ENCODE data around the gene GABARAP. TPM values are rescaled to one million over a fixed set of nuclear protein-coding genes. Genes with fewer than 3 reads are reported as not detected.

The GABARAP gene
- total and polyA plus RNA-seq, 2 donors (not counting 1 experiment from before 2014, with no cell fraction given): 323 to 371 TPM

- Histone ChIP-seq H3K9me3 (ENCODE audit: control extremely low read depth in 1 of 3, control insufficient read depth in 2 of 3, insufficient read depth in 1 of 3, low read length in 2 of 3) (no peaks in the 10 kb centered on the region), H3K79me2 (ENCODE audit: control insufficient read depth, insufficient read depth, low read length) (peaks cover 62% of the 10 kb centered on the region), H2AFZ (ENCODE audit: insufficient read depth, low read depth, low read length, poor library complexity, severe bottlenecking) (peak overlapping the region; percentile 94), H3K27me3 (replicated peaks in 1 of 4; ENCODE audit: control extremely low read depth in 1 of 4, control insufficient read depth in 3 of 4, insufficient read depth in 4 of 4, low read length in 3 of 4) (no peaks in the 10 kb centered on the region), H3K27ac (ENCODE audit: low read length in 2 of 2) (peak overlapping the region; percentile 68 to 88), H3K9ac (ENCODE audit: low read length) (peak overlapping the region; percentile 78), H3K4me3 (ENCODE audit: control extremely low read depth in 1 of 5, extremely low read depth in 1 of 5, insufficient read depth in 1 of 5, low read depth in 2 of 5, low read length in 4 of 5) (peak overlapping the region; percentile 80 to 96 (median 92)), H3K36me3 (replicated peaks in 1 of 2; ENCODE audit: control extremely low read depth in 1 of 2, control insufficient read depth in 1 of 2, extremely low read depth in 1 of 2, insufficient read depth in 2 of 2, low read length in 1 of 2) (peaks cover 0 to 31% of the 10 kb centered on the region in 2 experiments), H4K20me1 (ENCODE audit: control insufficient read depth, insufficient read depth, low read length, poor library complexity, severe bottlenecking) (peaks cover 15% of the 10 kb centered on the region), H3K4me2 (replicated peaks; ENCODE audit: low read depth, low read length, poor library complexity, severe bottlenecking) (peak overlapping the region; percentile 96), H3K4me1 (ENCODE audit: control insufficient read depth in 2 of 2, insufficient read depth in 2 of 2, low read length in 2 of 2) (peaks cover 31 to 42% of the 10 kb centered on the region in 2 donors)
- 0% methylated on average over 9 of the region's 9 CpGs for WGBS (ENCODE audit: insufficient coverage)
- Mint-ChIP-seq H3K4me1 (peaks cover 44% of the 10 kb centered on the region), H3K9me3 (ENCODE audit: insufficient read depth) (no peaks in the 10 kb centered on the region), H3K27me3 (no peaks in the 10 kb centered on the region), H3K4me3 (peak overlapping the region; percentile 97), H3K27ac (peak overlapping the region; percentile 99)
- intact Hi-C loops (cut with micrococcal nuclease): loop anchor here (1.0 kb wide), 4 partner anchors 14 to 96 kb away; partner anchors contain the start of genes ACADVL, DLG4 and NEURL4
- ChIA-PET CTCF (interaction anchor here (0.6 to 1.7 kb wide), 3 partner anchors 13 to 215 kb away, joined by 3 to 15 read pairs (median 3); partner anchors contain the start of genes ACADVL and DLG4), POLR2A (interaction anchor here (0.6 to 13.1 kb wide), 6 partner anchors 9 to 1013 kb away, joined by 3 to 157 read pairs (median 4); partner anchors contain the start of genes ACADVL, ACAP1, DLG4 and GABARAP)
- no peak for DNase-seq
- TF ChIP-seq, protein P1, sequence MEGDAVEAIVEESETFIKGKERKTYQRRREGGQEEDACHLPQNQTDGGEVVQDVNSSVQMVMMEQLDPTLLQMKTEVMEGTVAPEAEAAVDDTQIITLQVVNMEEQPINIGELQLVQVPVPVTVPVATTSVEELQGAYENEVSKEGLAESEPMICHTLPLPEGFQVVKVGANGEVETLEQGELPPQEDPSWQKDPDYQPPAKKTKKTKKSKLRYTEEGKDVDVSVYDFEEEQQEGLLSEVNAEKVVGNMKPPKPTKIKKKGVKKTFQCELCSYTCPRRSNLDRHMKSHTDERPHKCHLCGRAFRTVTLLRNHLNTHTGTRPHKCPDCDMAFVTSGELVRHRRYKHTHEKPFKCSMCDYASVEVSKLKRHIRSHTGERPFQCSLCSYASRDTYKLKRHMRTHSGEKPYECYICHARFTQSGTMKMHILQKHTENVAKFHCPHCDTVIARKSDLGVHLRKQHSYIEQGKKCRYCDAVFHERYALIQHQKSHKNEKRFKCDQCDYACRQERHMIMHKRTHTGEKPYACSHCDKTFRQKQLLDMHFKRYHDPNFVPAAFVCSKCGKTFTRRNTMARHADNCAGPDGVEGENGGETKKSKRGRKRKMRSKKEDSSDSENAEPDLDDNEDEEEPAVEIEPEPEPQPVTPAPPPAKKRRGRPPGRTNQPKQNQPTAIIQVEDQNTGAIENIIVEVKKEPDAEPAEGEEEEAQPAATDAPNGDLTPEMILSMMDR (IDR thresholded peaks at IDR 0.05): no peak
- no peak for TF ChIP-seq EZH2 (IDR thresholded peaks at IDR 0.05; ENCODE audit: borderline replicate concordance, insufficient read depth, low read depth, low read length, poor library complexity, severe bottlenecking)
- no peak for ATAC-seq (ENCODE audit: low read depth)
These were observed 8.6 kb downstream of the GABARAP start for GRCh38 chr17:7233701-7234082.

- H3K4me3 ChIP-seq (ENCODE audit: control extremely low read depth in 1 of 5, extremely low read depth in 1 of 5, insufficient read depth in 1 of 5, low read depth in 2 of 5, low read length in 4 of 5): no peak overlapping the region
- no peak for ATAC-seq (ENCODE audit: low read depth)
- Mint-ChIP-seq H3K4me3 (peak overlapping the region; percentile 59), H3K27me3 (no peaks in the 10 kb centered on the region), H3K27ac (peak overlapping the region; percentile 47), H3K9me3 (ENCODE audit: insufficient read depth) (no peaks in the 10 kb centered on the region), H3K4me1 (peaks cover 39% of the 10 kb centered on the region)
- H3K9me3 ChIP-seq (ENCODE audit: control extremely low read depth in 1 of 3, control insufficient read depth in 2 of 3, insufficient read depth in 1 of 3, low read length in 2 of 3): no peaks in the 10 kb centered on the region
- no peaks in the 10 kb centered on the region for H3K27me3 ChIP-seq (replicated peaks in 1 of 4; ENCODE audit: control extremely low read depth in 1 of 4, control insufficient read depth in 3 of 4, insufficient read depth in 4 of 4, low read length in 3 of 4)
- peak overlapping the region; percentile 5 for H3K4me2 ChIP-seq (replicated peaks; ENCODE audit: low read depth, low read length, poor library complexity, severe bottlenecking)
- TF ChIP-seq, protein P1 (IDR thresholded peaks at IDR 0.05): no peak
- no peak for TF ChIP-seq EZH2 (IDR thresholded peaks at IDR 0.05; ENCODE audit: borderline replicate concordance, insufficient read depth, low read depth, low read length, poor library complexity, severe bottlenecking)
- ChIA-PET CTCF (interaction anchor here (1.1 kb wide), 1 partner anchor 64 kb away, joined by 3 read pairs; no protein-coding TSS in a partner anchor), POLR2A (interaction anchor here (1.0 to 13.1 kb wide), 2 partner anchors 14 to 19 kb away, joined by 12 to 157 read pairs; partner anchors contain the start of genes ACADVL and DLG4)
- intact Hi-C loops (cut with micrococcal nuclease): no loop called here
- no peak for DNase-seq
- peaks cover 27 to 36% of the 10 kb centered on the region in 2 donors for H3K4me1 ChIP-seq (ENCODE audit: control insufficient read depth in 2 of 2, insufficient read depth in 2 of 2, low read length in 2 of 2)
- WGBS (ENCODE audit: insufficient coverage): 98% methylated on average over 5 of the region's 5 CpGs
- H3K27ac ChIP-seq (ENCODE audit: low read length in 2 of 2): no peak overlapping the region
- peaks cover 0 to 45% of the 10 kb centered on the region in 2 experiments for H3K36me3 ChIP-seq (replicated peaks in 1 of 2; ENCODE audit: control extremely low read depth in 1 of 2, control insufficient read depth in 1 of 2, extremely low read depth in 1 of 2, insufficient read depth in 2 of 2, low read length in 1 of 2)
- H3K79me2 ChIP-seq (ENCODE audit: control insufficient read depth, insufficient read depth, low read length): peaks cover 58% of the 10 kb centered on the region
- H4K20me1 ChIP-seq (ENCODE audit: control insufficient read depth, insufficient read depth, low read length, poor library complexity, severe bottlenecking): peaks cover 11% of the 10 kb centered on the region
- H3K9ac ChIP-seq (ENCODE audit: low read length): no peak overlapping the region
- H2AFZ ChIP-seq (ENCODE audit: insufficient read depth, low read depth, low read length, poor library complexity, severe bottlenecking): no peak overlapping the region
These were observed 10.1 kb downstream of the GABARAP start for GRCh38 chr17:7232114-7232513.

All from B cell (primary cell).